Renal cortical epithelial cell (primary cell): ENCODE results near the gene SCAMP1. TPM values are rescaled to one million over a fixed set of nuclear protein-coding genes. Genes with fewer than 3 reads are reported as not detected.

ENCODE experiments used
- DNase-seq: peaks from one replicate; pipeline ENCODE4 v3.0.0-alpha.2; 2011; ENCODE audit warnings: low read depth
- total RNA-seq: library from RNA; depleted of rRNA; stranded (reverse); fragments of >200 nt; gene quantifications from 2 replicates; pipeline ENCODE4 v1.2.3, GENCODE V29; 2014

Gene SCAMP1
- total RNA-seq, 1 donor from 2014 or later: 90.9 TPM

GRCh38 chr5:78492650-78493049 is 132.2 kb downstream of the SCAMP1 start:
- peak; percentile 26 for DNase-seq

- no peak for DNase-seq
These were observed 135.4 kb downstream of the SCAMP1 start for GRCh38 chr5:78495800-78496199.

GRCh38 chr5:78496373-78496772 is 136.0 kb downstream of the SCAMP1 start:
- DNase-seq: peak; percentile 68

DNA sequence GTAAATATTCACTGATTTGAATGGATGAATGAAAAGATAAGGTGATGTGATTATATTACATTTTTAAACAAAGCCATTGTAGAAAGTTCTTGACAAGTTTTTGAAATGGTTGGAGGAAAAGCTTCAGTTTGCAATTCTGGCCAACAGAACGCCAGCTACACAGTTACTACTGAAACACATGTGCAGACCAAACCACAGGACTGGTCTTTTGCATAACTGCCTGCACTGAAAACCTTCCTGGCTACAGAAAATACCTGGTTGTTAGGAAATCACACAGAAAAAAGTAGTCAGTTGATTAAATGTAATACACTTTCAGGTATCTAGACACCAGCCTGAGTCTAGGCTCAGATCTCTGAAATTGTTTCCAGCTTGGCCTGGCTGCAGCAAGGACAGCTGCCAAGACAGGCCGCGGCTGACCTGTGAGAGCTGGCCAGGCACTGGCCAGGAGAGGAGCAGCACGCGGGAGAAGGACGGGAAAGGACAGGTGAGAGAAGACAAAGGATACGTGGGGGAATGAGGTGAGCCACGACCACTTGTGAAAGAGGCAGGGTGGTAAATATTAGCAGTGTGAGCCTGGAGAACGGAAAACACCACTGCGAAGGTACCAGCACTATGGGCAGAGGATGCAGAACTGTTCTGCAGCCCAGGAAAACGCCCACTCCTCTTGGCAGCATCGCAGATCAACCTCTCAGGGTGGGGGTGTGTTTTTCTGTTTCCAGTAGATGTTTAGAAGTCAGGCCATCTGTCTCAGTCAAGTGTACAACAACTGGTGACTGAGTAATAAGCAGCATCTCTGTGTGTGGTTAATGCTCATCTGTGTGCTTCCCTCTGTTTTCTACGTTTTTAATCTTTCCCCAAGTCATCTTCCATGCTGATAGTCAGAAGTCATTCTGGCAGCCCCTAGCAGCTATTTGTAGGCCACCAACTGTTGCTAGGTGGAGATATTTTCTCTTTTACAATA is 137.4 kb downstream of the SCAMP1 start:
- no peak for DNase-seq

- DNase-seq: no peak
These were observed 139.1 kb downstream of the SCAMP1 start for GRCh38 chr5:78499485-78499884.

GRCh38 chr5:78500028-78500427 is 139.6 kb downstream of the SCAMP1 start:
- no peak for DNase-seq

- DNase-seq: no peak
These were observed 140.5 kb downstream of the SCAMP1 start for GRCh38 chr5:78500871-78501270.

DNA sequence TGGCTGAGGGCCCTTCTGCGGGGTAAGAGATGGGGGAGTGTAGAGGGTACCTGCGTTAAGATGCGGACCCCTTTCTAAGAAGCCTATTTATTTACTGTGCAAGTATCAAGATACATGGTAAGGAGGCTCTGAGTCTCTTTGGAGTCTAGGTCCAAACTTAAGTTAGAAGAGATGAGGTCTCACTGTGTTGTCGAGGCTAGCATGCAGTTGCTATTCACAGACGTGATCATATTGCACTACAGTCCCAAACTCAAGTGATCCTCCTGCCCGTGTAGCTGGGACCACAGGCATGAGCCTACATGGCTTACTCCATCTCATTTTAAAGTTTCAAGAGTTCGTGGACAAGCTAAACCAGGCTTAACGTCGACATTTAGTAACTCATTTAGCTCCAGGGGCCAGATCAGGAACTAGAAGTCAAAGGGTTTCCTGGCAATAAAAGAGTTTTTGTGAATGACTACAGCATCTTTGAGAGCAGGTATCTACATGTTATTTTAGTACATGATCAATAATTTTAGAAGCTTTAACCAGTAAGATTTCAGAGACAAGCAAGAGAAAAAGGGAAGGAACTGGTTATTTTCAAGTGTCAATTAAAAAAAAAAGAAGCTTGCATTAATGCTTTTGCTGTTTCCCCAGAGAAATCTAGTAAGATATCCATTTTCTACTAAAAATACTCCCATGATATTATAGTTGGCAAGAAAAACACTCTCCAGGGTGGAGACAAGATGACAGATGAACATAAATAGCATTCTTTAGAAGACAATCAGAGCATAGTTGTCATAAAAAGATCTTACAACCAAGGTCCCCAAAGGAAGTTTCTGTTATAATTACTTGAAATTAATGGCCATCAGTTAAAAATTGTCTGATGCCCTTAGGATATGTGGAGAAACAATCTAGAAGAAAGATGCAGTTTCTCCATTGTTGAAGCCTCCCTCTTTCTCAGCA is 141.3 kb downstream of the SCAMP1 start:
- peak; percentile 53 for DNase-seq

- no peak for DNase-seq
These were observed 143.7 kb downstream of the SCAMP1 start for GRCh38 chr5:78503958-78504653.

- peak; percentile 90 for DNase-seq
These were observed 144.6 kb downstream of the SCAMP1 start for GRCh38 chr5:78504704-78505677.

DNA sequence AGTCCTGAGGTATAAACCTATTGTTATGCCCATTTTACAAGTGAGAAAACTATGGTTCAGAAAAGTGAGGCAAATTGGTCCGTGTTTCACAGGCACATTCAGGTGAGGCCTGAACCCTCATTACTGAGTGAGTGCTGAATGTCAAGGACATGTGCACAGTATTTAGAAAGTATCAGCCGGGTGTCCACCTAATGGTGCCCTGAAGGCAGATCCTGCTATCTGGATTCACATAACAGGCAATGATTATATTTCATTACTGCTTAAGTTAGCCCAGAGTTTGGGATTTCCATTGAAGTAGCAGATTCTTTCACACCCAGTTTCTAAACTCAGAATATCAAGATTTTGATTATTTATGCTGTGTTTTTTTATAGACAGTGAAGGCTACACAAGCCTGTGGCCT is 145.4 kb downstream of the SCAMP1 start:
- DNase-seq: no peak

DNA sequence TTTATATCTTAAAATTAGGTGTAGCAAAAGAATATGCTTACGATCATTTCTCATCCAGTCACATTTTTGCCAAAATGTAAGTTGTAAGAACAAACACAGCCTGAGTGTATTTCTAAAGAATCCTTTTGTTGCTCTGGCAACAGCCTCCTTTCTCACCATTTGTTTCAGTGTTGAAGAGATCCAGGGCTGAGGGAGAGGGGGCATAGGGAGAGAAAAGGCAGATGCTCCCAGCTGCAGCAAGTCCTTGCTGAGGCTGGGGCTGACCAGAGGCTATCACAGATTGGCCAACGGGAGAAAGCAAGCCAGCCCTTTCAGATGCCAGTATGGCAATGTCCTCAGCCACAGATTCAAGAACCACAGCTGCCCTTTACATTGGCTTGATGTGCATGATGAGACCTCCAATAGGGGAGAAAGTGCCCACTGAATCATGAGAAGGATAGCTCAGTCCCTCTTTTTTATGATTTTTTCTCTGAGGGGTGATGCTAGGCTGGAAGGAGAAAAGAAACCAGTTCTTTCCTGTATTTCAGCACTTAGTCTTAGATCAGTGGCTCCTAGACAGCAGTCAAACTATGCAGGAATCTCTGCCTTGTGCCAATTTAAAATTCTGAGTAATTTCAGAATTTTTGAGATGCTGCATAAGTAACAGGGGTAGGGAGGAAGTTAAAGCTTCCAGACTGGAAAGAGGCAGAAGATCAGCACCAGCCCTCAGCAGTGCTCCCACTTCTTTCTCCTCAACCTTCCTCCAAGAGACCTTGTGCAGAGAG is 146.0 kb downstream of the SCAMP1 start:
- DNase-seq: no peak

DNA sequence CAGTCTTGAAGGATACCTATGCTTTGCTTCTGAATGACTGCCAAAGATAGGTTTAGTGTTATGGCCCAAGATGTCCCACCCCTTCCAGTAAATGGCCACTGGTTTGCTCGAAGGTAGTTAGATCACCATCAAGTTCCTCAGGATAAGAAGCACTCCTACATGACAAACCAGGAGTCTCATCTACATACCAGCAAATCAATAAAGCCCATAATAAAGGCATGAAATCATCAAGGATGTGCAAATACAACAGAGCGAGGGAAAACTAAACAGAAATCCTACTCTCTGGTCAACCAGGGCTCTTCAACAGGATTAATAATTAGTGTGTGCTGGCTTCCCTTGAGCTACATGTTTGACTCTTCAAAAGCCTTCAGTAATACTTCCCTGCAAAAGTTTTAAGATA is 147.1 kb downstream of the SCAMP1 start:
- DNase-seq: no peak

GRCh38 chr5:78508186-78508765 is 147.9 kb downstream of the SCAMP1 start:
- no peak for DNase-seq

GRCh38 chr5:78509145-78509865 is 148.9 kb downstream of the SCAMP1 start:
- DNase-seq: no peak

GRCh38 chr5:78509884-78510769 is 149.7 kb downstream of the SCAMP1 start:
- no peak for DNase-seq

GRCh38 chr5:78511121-78511906 is 150.9 kb downstream of the SCAMP1 start:
- DNase-seq: no peak
